ENCODE data around the gene PBX3. TPM values are rescaled to one million over a fixed set of nuclear protein-coding genes. Genes with fewer than 3 reads are reported as not detected.

Gene PBX3
- total RNA-seq, 1 experiment from 2014 or later, result 7.7 TPM

DNA sequence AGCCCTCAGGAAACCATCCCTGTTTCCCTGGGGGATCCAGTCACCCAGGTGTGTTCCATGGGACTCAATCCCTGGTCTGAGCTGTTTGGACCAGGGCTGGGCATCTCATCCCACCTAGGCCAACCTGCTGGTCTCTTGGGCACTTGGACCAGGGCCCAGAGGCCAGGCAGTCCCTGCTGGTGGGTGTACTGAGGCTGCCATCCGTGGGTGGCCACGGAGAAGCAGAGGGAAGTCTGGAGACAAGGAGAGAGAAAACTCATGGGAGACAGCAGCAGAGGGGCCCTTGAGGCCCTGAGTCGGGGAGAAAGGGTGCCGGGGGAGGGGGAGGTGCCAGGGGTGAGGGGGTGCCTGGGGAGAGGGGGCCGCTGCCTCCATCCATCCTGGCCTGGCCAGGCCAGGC is 247.8 kb downstream of the PBX3 start:
- ChIA-PET POLR2A (no interaction called here), CTCF (no interaction called here)
- H3K27me3 Mint-ChIP-seq (ENCODE audit: insufficient read depth, unreplicated experiment), result no peaks in the 10 kb centered on the region
- H3K9me3 ChIP-seq, result no peaks in the 10 kb centered on the region
- TF ChIP-seq, protein P1, sequence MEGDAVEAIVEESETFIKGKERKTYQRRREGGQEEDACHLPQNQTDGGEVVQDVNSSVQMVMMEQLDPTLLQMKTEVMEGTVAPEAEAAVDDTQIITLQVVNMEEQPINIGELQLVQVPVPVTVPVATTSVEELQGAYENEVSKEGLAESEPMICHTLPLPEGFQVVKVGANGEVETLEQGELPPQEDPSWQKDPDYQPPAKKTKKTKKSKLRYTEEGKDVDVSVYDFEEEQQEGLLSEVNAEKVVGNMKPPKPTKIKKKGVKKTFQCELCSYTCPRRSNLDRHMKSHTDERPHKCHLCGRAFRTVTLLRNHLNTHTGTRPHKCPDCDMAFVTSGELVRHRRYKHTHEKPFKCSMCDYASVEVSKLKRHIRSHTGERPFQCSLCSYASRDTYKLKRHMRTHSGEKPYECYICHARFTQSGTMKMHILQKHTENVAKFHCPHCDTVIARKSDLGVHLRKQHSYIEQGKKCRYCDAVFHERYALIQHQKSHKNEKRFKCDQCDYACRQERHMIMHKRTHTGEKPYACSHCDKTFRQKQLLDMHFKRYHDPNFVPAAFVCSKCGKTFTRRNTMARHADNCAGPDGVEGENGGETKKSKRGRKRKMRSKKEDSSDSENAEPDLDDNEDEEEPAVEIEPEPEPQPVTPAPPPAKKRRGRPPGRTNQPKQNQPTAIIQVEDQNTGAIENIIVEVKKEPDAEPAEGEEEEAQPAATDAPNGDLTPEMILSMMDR (IDR thresholded peaks at IDR 0.05; ENCODE audit: insufficient read depth in 1 of 2, low read depth in 1 of 2, low read length in 1 of 2, severe bottlenecking in 1 of 2, unreplicated experiment in 1 of 2), result no peak
- H3K4me3 ChIP-seq (ENCODE audit: low read depth, low read length), result no peak overlapping the region
- no peaks in the 10 kb centered on the region for H3K36me3 ChIP-seq (ENCODE audit: control insufficient read depth, insufficient read depth, low read length)
- H3K4me3 Mint-ChIP-seq (ENCODE audit: unreplicated experiment), result no peak overlapping the region
- BruUV-seq (replicated peaks), result no TSS peak
- H3K27ac Mint-ChIP-seq (ENCODE audit: unreplicated experiment), result no peak overlapping the region
- intact Hi-C loops (cut with micrococcal nuclease; ENCODE audit: unreplicated experiment), result no loop called here
- no peaks in the 10 kb centered on the region for H3K4me1 ChIP-seq
- no peaks in the 10 kb centered on the region for H3K4me1 Mint-ChIP-seq (ENCODE audit: low read depth, unreplicated experiment)
- no peaks in the 10 kb centered on the region for H3K27me3 ChIP-seq (replicated peaks; ENCODE audit: control insufficient read depth, insufficient read depth, low read length)
- DNase-seq, result peak in 1 of 2 experiments; percentile 26
- no peaks in the 10 kb centered on the region for H3K36me3 Mint-ChIP-seq (ENCODE audit: insufficient read depth, unreplicated experiment)
- no peaks in the 10 kb centered on the region for H3K9me3 Mint-ChIP-seq (ENCODE audit: unreplicated experiment)

DNA sequence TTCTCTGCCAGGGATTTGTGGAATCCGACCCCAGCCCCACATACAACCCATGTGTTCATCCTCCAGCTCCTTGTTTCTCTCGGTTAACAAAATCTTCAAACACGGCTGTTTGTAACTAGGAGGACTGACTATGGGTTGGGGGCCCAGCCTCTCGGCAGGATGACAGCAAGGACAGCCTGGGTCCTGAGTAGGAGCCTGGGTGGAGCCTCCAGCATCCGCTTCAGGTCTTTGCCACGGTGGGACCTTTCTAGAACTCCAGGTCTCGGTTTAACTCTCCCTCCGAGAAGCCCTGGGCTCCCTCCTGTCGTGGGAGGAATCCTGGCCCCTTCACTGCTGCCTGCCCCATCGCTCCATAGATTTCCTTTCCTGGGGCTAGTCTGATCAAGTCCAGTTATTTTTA is 248.5 kb downstream of the PBX3 start:
- no peaks in the 10 kb centered on the region for H3K27me3 Mint-ChIP-seq (ENCODE audit: insufficient read depth, unreplicated experiment)
- H3K9me3 Mint-ChIP-seq (ENCODE audit: unreplicated experiment), result no peaks in the 10 kb centered on the region
- ChIA-PET POLR2A (no interaction called here), CTCF (no interaction called here)
- BruUV-seq (replicated peaks), result no TSS peak
- no peak for DNase-seq
- intact Hi-C loops (cut with micrococcal nuclease; ENCODE audit: unreplicated experiment), result no loop called here
- H3K9me3 ChIP-seq, result no peaks in the 10 kb centered on the region
- no peak overlapping the region for H3K27ac Mint-ChIP-seq (ENCODE audit: unreplicated experiment)
- TF ChIP-seq, protein P1 (IDR thresholded peaks at IDR 0.05; ENCODE audit: insufficient read depth in 1 of 2, low read depth in 1 of 2, low read length in 1 of 2, severe bottlenecking in 1 of 2, unreplicated experiment in 1 of 2), result no peak
- no peaks in the 10 kb centered on the region for H3K36me3 Mint-ChIP-seq (ENCODE audit: insufficient read depth, unreplicated experiment)
- no peaks in the 10 kb centered on the region for H3K27me3 ChIP-seq (replicated peaks; ENCODE audit: control insufficient read depth, insufficient read depth, low read length)
- H3K4me1 ChIP-seq, result no peaks in the 10 kb centered on the region
- no peaks in the 10 kb centered on the region for H3K36me3 ChIP-seq (ENCODE audit: control insufficient read depth, insufficient read depth, low read length)
- no peaks in the 10 kb centered on the region for H3K4me1 Mint-ChIP-seq (ENCODE audit: low read depth, unreplicated experiment)
- H3K4me3 Mint-ChIP-seq (ENCODE audit: unreplicated experiment), result no peak overlapping the region
- no peak overlapping the region for H3K4me3 ChIP-seq (ENCODE audit: low read depth, low read length)

DNA sequence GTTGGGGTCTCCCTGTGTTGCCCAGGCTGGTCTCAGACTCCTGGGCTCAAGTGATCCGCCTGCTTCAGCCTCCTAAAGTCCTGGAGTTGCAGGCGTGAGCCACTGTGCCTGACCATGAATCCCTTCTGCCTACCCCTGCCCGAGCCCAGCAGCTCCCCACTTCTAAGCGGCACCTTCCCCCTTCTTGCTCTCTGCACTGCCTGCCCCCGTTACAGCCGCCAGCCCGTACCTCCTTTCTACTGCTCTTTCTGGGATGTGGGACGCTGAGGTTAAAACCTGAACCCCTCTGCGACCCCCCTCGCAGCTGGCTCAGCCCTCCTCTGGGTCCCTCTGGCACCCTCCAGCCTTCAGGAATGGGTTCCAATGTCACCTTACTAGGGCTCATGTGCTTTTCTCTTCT is 249.6 kb downstream of the PBX3 start:
- TF ChIP-seq, protein P1 (IDR thresholded peaks at IDR 0.05; ENCODE audit: insufficient read depth in 1 of 2, low read depth in 1 of 2, low read length in 1 of 2, severe bottlenecking in 1 of 2, unreplicated experiment in 1 of 2), result no peak
- ChIA-PET CTCF (no interaction called here), POLR2A (no interaction called here)
- DNase-seq, result no peak
- H3K9me3 ChIP-seq, result no peaks in the 10 kb centered on the region
- Mint-ChIP-seq H3K4me1 (ENCODE audit: low read depth, unreplicated experiment) (no peaks in the 10 kb centered on the region), H3K27ac (ENCODE audit: unreplicated experiment) (no peak overlapping the region), H3K36me3 (ENCODE audit: insufficient read depth, unreplicated experiment) (no peaks in the 10 kb centered on the region), H3K27me3 (ENCODE audit: insufficient read depth, unreplicated experiment) (no peaks in the 10 kb centered on the region), H3K9me3 (ENCODE audit: unreplicated experiment) (no peaks in the 10 kb centered on the region), H3K4me3 (ENCODE audit: unreplicated experiment) (no peak overlapping the region)
- intact Hi-C loops (cut with micrococcal nuclease; ENCODE audit: unreplicated experiment), result no loop called here
- H3K4me3 ChIP-seq (ENCODE audit: low read depth, low read length), result no peak overlapping the region
- H3K27me3 ChIP-seq (replicated peaks; ENCODE audit: control insufficient read depth, insufficient read depth, low read length), result no peaks in the 10 kb centered on the region
- H3K4me1 ChIP-seq, result no peaks in the 10 kb centered on the region
- no TSS peak for BruUV-seq (replicated peaks)
- no peaks in the 10 kb centered on the region for H3K36me3 ChIP-seq (ENCODE audit: control insufficient read depth, insufficient read depth, low read length)

Measured in Caco-2 (cell line).